ENCODE results near the gene MRFAP1L1. TPM values are rescaled to one million over a fixed set of nuclear protein-coding genes. Genes with fewer than 3 reads are reported as not detected.

Gene MRFAP1L1
- total RNA-seq, 2 experiments from 2014 or later = 41.4 to 42.5 TPM

DNA sequence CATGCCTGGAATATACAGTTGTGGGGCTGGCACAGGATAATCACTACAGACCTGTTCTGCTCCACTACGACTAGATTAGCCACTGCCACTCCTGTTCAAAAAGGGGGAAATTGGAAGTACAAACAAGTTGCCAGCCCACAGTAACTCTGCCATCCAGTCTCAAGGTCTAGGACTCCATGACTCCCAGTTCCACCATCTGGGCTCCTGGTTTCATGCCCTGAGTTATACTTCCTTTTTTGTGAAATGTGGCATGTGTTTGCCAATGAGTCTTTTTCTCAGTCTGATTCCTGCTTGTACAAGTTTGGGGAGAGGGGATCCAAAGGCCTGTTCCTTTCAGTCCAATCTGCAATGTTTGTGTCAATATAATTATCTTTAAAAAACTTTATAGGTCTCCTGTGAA lies 5.3 kb upstream of the MRFAP1L1 start:
- peak overlapping the region; percentile 23 for H3K4me3 Mint-ChIP-seq
- H3K36me3 Mint-ChIP-seq = peaks cover 7% of the 10 kb centered on the region
- H3K27me3 Mint-ChIP-seq = no peaks in the 10 kb centered on the region
- H3K9me3 Mint-ChIP-seq = peaks cover 6% of the 10 kb centered on the region
- DNase-seq = no peak
- no peak overlapping the region for H3K27ac Mint-ChIP-seq
- H3K4me1 Mint-ChIP-seq = peaks cover 29% of the 10 kb centered on the region

DNA sequence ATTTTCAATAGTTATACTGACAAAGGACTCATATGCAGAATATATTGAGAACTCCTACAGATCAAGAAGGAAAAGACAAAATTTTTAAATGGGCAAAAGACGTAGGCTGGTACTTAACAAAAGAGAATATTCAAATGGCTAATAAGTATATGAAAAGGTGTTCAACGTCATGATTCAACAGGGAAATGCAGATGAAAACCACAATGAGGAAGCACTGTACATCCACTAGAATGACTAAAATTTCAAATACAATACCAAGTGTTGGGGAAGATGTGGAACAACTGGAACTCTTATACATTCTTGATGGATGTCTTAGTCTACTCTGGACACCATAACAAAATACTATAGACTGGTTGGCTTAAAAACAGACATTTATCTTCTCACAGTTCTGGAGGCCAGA lies 1.3 kb upstream of the MRFAP1L1 start:
- Mint-ChIP-seq H3K36me3 (peaks cover 29% of the 10 kb centered on the region), H3K9me3 (peaks cover 6% of the 10 kb centered on the region), H3K4me3 (no peak overlapping the region), H3K4me1 (peaks cover 40% of the 10 kb centered on the region), H3K27me3 (no peaks in the 10 kb centered on the region), H3K27ac (no peak overlapping the region)
- DNase-seq = no peak

DNA sequence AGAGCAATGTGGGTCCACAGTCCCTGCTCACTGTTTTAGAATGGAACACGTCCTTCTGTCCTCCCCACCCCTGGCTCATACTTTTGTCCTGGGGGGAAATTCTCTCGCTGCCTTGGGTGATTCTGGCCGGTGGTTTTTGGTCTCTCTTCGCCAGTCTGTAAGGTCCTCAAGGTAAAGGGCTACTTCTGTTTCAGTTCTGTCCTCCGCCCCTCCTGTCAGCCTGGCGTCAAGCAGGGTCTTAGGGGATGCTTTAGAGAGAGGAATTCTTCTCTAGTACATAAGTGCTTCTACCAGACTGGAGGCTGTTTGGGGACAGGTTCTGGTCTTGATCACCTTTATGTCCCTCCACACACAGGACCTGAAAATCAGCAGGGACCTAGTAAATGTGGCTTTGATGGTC lies 617 bp upstream of the MRFAP1L1 start:
- Mint-ChIP-seq H3K4me3 (peak overlapping the region; percentile 99), H3K27me3 (no peaks in the 10 kb centered on the region), H3K4me1 (peaks cover 41% of the 10 kb centered on the region), H3K27ac (peak overlapping the region; percentile 70), H3K36me3 (peaks cover 35% of the 10 kb centered on the region), H3K9me3 (peaks cover 6% of the 10 kb centered on the region)
- DNase-seq = no peak

DNA sequence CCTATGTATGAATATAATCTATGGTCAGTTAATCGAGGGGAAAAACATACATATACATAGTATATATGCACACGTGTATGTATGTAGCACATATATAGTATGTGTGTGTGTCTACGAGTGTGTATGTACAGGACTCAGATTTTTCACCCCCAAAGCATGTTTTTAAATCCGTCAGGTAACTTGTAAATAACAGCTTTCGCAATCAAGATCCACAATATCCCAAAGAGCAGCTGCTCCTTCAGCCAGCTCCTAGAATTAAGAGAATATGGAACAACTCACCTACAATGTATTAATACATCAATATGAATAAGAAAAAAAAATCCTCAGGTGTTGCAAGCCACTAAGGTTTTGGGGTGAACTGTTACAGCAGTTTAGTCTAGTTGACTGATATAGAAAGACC lies 3.5 kb downstream of the MRFAP1L1 start:
- peak overlapping the region; percentile 43 for H3K4me3 Mint-ChIP-seq
- H3K4me1 Mint-ChIP-seq = peaks cover 56% of the 10 kb centered on the region
- H3K27ac Mint-ChIP-seq = peak overlapping the region; percentile 65
- peaks cover 59% of the 10 kb centered on the region for H3K36me3 Mint-ChIP-seq
- H3K9me3 Mint-ChIP-seq = peaks cover 5% of the 10 kb centered on the region
- no peak for DNase-seq
- no peaks in the 10 kb centered on the region for H3K27me3 Mint-ChIP-seq

DNA sequence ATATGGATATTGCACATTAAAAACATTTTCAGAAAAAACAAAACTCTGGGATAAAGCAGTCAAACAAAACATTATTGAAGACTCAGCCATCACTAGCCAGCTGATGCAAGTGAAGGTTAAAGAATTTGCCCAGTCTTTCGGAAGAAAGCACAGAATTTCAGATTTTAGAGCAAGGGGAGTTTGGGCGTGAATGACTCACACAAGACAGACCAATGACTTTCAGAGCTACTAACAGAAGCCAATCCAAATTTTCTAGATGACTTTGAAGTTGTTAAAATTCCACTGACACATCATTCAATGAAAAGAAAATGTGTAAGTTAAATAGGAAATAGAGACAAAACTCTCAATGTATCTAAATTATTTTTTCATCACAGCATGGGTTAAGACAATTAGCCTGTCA lies 4.0 kb downstream of the MRFAP1L1 start:
- no peak for DNase-seq
- peaks cover under 1% of the 10 kb centered on the region for H3K9me3 Mint-ChIP-seq
- H3K36me3 Mint-ChIP-seq = peaks cover 59% of the 10 kb centered on the region

DNA sequence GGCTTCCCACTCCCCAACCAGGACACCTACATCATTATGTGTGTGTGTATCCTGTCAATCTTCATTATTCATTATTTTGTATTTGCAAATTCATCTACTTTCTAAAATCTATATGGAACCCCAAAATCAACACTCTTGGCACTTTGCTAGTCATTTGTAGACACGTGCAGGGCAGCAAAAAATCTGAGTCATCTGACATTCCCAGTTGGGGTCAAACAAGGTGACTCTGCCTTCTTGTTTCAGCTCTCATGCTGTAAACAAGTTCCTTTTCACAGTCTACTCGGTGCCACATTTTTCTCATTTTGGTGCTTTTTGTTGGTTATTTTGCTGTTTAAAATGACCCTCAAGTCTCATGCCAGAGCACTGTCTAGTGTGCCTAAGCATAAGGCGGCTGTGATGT lies 5.9 kb downstream of the MRFAP1L1 start:
- Mint-ChIP-seq H3K36me3 (peaks cover 61% of the 10 kb centered on the region), H3K4me3 (no peak overlapping the region), H3K9me3 (no peaks in the 10 kb centered on the region), H3K27ac (peak overlapping the region; percentile 65), H3K4me1 (peaks cover 51% of the 10 kb centered on the region), H3K27me3 (no peaks in the 10 kb centered on the region)
- DNase-seq = no peak

More for the DNA sequence above, 4.0 kb downstream of the MRFAP1L1 start:
- no peaks in the 10 kb centered on the region for H3K27me3 Mint-ChIP-seq
- peaks cover 52% of the 10 kb centered on the region for H3K4me1 Mint-ChIP-seq
- peak overlapping the region; percentile 65 for H3K27ac Mint-ChIP-seq
- peak overlapping the region; percentile 20 for H3K4me3 Mint-ChIP-seq

DNA sequence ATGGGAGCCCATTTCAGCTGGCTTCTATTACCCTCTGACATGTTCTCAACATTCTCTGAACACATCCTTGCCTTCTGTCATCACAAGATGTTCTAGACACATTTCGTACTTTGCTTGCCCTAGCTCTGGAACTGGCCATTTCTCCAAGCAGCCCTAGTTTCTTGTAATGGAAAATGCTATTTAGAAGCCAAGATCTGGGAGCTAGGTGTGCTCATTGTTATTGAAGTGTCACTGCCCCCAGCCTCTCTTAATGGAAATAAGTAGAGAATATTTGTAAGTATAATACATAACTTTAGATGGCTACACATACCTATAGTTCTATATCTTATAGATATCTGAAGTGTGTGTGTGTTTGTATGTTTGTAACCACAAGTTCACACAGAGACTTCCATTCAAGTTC lies 6.9 kb downstream of the MRFAP1L1 start:
- peaks cover 52% of the 10 kb centered on the region for H3K36me3 Mint-ChIP-seq
- peaks cover 43% of the 10 kb centered on the region for H3K4me1 Mint-ChIP-seq
- no peak overlapping the region for H3K27ac Mint-ChIP-seq
- no peaks in the 10 kb centered on the region for H3K27me3 Mint-ChIP-seq
- DNase-seq = no peak
- no peaks in the 10 kb centered on the region for H3K9me3 Mint-ChIP-seq
- no peak overlapping the region for H3K4me3 Mint-ChIP-seq

DNA sequence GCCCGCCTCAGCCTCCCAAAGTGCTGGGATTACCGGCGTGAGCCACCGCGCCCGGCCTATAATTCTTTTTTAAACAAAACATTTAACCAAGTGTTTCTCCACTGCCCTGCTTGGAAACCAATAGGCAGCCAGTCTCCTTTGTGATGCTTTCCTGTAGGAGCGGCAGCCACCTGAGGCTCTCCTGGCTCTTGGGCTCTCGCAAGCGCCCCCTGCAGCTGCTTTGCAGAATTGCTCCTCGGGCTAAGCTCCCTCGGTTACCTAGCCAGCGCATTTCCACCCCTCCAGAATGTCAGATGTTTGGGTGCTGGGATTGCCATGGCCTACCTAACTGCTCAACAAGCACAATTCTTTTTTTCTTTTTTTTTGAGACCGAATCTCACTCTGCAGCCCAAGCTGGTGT lies 8.3 kb downstream of the MRFAP1L1 start:
- peaks cover 43% of the 10 kb centered on the region for H3K4me1 Mint-ChIP-seq
- H3K36me3 Mint-ChIP-seq = peaks cover 42% of the 10 kb centered on the region
- H3K27me3 Mint-ChIP-seq = no peaks in the 10 kb centered on the region
- DNase-seq = peak; percentile 42
- no peaks in the 10 kb centered on the region for H3K9me3 Mint-ChIP-seq
- H3K27ac Mint-ChIP-seq = no peak overlapping the region
- H3K4me3 Mint-ChIP-seq = no peak overlapping the region

DNA sequence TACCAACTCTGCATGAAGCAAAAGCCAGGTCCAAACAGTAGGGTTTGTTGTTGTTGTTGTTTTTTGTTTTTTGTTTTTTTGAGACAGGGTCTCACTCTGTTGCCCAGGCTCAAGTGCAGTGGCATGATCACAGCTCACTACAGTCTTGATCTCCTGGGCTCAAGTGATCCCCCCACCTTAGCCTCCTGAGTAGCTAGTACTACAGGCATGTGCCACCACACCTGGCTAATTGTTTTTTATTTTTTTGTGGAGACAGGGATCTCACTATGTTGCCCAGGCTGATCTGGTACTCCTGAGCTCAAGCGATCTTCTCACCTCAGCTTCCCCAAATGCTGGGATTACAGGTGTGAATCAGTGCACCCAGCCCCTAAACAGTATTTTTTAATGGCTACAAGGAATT lies 9.8 kb downstream of the MRFAP1L1 start:
- Mint-ChIP-seq H3K9me3 (no peaks in the 10 kb centered on the region), H3K4me1 (peaks cover 40% of the 10 kb centered on the region), H3K36me3 (peaks cover 32% of the 10 kb centered on the region), H3K27me3 (no peaks in the 10 kb centered on the region), H3K27ac (no peak overlapping the region), H3K4me3 (no peak overlapping the region)
- no peak for DNase-seq

DNA sequence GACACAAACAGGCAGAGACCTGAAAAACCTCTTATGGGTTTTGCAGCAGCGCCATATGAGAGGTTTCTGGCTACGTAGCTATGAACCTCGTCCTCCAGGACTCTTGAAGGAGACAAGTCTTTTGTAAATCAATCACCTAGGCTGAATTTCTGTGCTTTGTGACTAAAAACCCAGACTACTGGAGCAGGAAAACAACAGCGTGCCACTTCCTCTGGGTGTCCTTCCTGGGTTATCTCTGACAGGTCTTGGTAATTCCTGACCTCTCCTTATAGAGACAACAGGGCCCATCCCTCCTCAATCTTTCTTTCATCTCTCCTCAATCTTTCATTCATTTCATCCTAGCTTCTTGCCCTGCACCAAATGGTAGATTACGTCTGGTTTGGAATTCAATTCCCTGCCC lies 10.3 kb downstream of the MRFAP1L1 start:
- Mint-ChIP-seq H3K4me3 (no peak overlapping the region), H3K9me3 (no peaks in the 10 kb centered on the region), H3K27me3 (no peaks in the 10 kb centered on the region), H3K36me3 (peaks cover 28% of the 10 kb centered on the region), H3K27ac (peak overlapping the region; percentile 46), H3K4me1 (peaks cover 40% of the 10 kb centered on the region)
- DNase-seq = no peak

DNA sequence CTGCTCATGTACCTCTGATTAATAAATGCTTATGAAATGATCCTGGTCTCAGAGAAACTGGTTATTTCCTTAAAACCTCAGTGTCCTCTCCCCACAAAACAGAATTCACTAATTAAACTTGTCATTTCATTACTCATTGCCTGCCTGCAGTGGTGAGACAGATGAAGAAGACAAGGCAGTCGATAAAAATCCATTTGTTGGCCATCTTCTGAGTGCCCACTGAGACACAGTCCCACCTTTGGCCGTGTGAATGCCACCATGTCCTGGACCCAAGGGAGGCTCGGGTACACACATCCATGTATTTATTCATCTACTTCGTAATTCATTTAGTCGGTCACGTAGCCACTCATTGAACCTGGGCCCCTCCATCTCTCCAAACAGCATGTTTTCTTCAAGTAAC lies 12.5 kb downstream of the MRFAP1L1 start:
- H3K27me3 Mint-ChIP-seq = no peaks in the 10 kb centered on the region
- peaks cover 52% of the 10 kb centered on the region for H3K4me1 Mint-ChIP-seq
- H3K4me3 Mint-ChIP-seq = no peak overlapping the region
- peaks cover 16% of the 10 kb centered on the region for H3K36me3 Mint-ChIP-seq
- H3K9me3 Mint-ChIP-seq = no peaks in the 10 kb centered on the region
- peak overlapping the region; percentile 91 for H3K27ac Mint-ChIP-seq
- no peak for DNase-seq

DNA sequence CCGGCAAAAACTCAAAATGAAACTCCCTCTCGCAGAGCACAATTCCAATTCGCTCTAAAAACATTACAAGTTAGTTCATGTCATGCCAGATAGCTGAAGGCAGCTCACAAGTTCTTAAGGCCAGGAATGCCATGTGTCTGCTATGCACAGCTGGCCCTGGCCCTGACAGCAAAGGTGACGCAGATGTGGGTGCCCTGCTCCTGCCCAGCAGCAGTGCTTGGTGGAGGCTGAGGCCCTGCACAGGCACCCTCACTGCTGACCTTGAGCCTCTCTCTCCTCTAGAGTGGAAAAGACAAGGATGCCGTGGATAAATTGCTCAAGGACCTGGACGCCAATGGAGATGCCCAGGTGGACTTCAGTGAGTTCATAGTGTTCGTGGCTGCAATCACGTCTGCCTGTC lies 13.1 kb downstream of the MRFAP1L1 start:
- no peak for DNase-seq
- Mint-ChIP-seq H3K36me3 (peaks cover 15% of the 10 kb centered on the region), H3K4me3 (peak overlapping the region; percentile 45), H3K9me3 (no peaks in the 10 kb centered on the region), H3K4me1 (peaks cover 52% of the 10 kb centered on the region), H3K27ac (peak overlapping the region; percentile 91), H3K27me3 (no peaks in the 10 kb centered on the region)

DNA sequence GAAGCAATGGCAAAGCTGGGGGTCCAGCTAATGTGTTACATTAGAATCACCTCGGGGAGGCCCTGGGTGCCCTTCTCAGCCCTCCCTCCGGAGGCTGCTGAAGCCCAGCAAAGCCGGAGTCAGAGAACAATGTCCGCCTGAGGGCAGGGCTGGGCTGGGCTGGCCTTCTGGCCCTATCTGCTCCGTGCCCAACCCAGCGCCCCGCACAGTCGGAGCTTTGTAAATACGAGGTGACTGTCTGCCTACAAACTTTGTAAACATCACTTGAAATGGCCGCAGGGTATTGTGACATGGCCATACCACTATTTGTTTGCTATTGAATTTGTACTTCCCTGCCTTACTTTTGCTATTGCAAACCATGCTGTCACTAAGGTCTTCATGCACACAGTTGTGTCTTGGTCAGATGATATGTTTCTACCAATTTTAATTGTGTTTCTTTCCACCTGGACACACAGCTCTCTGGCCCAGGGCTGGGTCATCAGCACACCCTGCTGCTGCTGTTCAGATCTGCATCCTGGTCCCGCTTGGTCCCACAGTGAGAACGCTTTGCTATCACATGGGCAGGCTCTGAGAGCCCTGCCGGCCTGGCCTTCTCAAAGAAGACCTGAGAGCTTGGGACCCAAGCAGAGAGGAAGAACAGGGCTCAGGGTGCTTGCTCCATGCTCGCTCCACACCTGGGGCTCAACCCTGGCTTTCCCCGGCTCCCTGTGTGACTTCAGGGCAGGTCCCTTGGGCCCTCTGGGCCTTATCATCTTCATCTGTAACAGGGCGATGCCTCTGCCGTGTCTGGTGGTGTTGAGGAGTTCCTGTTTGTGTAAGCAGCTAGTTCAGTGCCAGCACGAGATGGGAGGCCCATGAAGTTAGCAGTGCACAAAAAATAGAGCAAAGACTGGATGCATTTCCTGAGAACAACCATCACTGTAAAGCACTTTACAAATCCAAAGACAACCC lies 13.7 kb downstream of the MRFAP1L1 start:
- DNase-seq = no peak
- Mint-ChIP-seq H3K4me1 (peaks cover 57% of the 10 kb centered on the region), H3K36me3 (peaks cover 11% of the 10 kb centered on the region), H3K4me3 (peak overlapping the region; percentile 45), H3K27me3 (no peaks in the 10 kb centered on the region), H3K27ac (peak overlapping the region; percentile 91), H3K9me3 (no peaks in the 10 kb centered on the region)

DNA sequence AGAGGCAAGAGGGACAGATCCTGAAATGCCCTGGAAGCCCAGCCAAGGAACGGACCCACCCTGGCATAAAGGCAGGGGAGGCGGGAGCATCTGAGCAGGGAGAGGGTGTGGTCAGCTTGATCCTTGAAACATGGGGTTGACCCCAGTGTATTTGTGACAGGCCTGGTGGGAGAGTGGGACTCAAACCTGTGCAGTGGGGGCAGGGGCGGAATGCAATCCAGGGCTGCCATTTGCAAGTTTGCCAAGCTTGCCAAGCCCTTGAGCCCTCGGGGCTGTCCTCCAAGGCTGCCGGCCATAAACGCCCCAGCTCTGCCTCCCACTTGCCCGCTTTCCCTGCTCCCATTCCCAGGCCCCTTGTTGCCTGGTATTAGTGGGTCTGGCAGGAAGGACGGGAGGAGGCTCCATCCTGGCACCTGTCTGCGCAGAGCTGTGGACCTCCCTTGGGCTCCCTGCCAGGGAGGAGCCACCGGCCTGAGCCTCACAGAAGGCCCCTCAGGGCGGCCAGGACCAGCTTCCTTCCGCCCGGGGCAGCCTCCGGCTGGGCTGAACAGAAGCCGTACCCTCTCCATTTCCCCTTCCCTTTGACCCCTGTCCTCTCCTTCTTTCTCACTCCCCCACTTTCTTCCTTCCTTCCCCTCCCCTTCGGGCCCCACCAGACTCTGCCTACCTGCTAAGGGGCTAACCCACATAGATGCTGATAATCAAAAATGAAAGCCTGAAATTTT lies 15.3 kb downstream of the MRFAP1L1 start:
- DNase-seq = no peak
- Mint-ChIP-seq H3K9me3 (no peaks in the 10 kb centered on the region), H3K36me3 (no peaks in the 10 kb centered on the region)

More for the DNA sequence above, 15.3 kb downstream of the MRFAP1L1 start:
- peak overlapping the region; percentile 84 for H3K27ac Mint-ChIP-seq
- H3K27me3 Mint-ChIP-seq = no peaks in the 10 kb centered on the region
- peak overlapping the region; percentile 62 for H3K4me3 Mint-ChIP-seq
- H3K4me1 Mint-ChIP-seq = peaks cover 70% of the 10 kb centered on the region
